ENCODE data around the gene BRD4. TPM values are rescaled to one million over a fixed set of nuclear protein-coding genes. Genes with fewer than 3 reads are reported as not detected.

BRD4 gene
- total and polyA plus RNA-seq, 2 of the 13 experiments (the other 11 are each of a cell fraction or from before 2014, with no cell fraction given), result 10.5 to 11.4 TPM

DNA sequence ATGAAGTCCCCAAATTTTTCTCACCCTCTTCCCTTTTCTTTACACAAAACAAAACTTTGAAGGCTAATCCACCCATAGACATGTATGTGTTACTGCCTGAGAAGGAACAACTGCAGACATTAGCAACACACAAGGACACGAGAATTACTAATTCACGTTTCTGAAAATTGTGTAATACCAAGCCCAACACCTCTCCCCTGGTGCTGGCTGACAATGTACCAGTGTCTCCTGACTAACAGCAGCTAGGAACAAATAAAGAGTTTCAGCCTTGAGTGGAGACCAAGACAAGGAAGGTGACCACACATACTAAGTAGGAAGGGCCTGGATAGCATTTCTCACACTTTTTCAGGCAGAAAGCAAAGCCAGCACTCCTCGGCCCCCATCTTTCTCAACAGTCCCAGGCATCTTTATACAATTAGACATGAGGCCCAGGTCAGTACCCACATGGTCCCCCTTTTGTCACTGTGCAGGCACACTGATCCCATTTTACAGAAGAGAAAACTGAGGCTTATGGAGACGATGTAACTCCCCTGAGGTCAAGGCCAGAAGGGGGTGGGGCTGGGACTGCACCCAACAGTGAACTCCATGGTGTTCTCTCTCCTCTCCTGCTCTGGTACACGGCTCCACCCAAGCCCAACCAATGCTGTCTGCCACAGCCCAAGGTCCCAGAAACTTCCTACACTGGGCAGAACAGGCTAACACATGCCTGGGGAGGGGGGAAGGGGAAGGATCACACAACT, 8.7 kb downstream of the BRD4 start (continued):
- TF ChIP-seq, protein P1, sequence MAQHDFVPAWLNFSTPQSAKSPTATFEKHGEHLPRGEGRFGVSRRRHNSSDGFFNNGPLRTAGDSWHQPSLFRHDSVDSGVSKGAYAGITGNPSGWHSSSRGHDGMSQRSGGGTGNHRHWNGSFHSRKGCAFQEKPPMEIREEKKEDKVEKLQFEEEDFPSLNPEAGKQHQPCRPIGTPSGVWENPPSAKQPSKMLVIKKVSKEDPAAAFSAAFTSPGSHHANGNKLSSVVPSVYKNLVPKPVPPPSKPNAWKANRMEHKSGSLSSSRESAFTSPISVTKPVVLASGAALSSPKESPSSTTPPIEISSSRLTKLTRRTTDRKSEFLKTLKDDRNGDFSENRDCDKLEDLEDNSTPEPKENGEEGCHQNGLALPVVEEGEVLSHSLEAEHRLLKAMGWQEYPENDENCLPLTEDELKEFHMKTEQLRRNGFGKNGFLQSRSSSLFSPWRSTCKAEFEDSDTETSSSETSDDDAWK (CRISPR knock-in tag; IDR thresholded peaks at IDR 0.05), result no peak
- TF ChIP-seq, protein P2, sequence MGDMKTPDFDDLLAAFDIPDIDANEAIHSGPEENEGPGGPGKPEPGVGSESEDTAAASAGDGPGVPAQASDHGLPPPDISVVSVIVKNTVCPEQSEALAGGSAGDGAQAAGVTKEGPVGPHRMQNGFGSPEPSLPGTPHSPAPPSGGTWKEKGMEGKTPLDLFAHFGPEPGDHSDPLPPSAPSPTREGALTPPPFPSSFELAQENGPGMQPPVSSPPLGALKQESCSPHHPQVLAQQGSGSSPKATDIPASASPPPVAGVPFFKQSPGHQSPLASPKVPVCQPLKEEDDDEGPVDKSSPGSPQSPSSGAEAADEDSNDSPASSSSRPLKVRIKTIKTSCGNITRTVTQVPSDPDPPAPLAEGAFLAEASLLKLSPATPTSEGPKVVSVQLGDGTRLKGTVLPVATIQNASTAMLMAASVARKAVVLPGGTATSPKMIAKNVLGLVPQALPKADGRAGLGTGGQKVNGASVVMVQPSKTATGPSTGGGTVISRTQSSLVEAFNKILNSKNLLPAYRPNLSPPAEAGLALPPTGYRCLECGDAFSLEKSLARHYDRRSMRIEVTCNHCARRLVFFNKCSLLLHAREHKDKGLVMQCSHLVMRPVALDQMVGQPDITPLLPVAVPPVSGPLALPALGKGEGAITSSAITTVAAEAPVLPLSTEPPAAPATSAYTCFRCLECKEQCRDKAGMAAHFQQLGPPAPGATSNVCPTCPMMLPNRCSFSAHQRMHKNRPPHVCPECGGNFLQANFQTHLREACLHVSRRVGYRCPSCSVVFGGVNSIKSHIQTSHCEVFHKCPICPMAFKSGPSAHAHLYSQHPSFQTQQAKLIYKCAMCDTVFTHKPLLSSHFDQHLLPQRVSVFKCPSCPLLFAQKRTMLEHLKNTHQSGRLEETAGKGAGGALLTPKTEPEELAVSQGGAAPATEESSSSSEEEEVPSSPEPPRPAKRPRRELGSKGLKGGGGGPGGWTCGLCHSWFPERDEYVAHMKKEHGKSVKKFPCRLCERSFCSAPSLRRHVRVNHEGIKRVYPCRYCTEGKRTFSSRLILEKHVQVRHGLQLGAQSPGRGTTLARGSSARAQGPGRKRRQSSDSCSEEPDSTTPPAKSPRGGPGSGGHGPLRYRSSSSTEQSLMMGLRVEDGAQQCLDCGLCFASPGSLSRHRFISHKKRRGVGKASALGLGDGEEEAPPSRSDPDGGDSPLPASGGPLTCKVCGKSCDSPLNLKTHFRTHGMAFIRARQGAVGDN (CRISPR knock-in tag; IDR thresholded peaks at IDR 0.05), result no peak
- no peak for TF ChIP-seq ZNF260 (CRISPR knock-in tag; IDR thresholded peaks at IDR 0.05; ENCODE audit: borderline replicate concordance, low read depth)
- no peak for TF ChIP-seq MIER3 (CRISPR knock-in tag; IDR thresholded peaks at IDR 0.05; ENCODE audit: borderline replicate concordance)
- TF ChIP-seq ZBTB42 (CRISPR knock-in tag; IDR thresholded peaks at IDR 0.05), result no peak
- no peak for TF ChIP-seq EED (CRISPR knock-in tag; IDR thresholded peaks at IDR 0.05)
- no peak for TF ChIP-seq KDM2A (CRISPR knock-in tag; IDR thresholded peaks at IDR 0.05; ENCODE audit: borderline replicate concordance, low read depth)
- no peak for TF ChIP-seq FIP1L1 (IDR thresholded peaks at IDR 0.05; ENCODE audit: borderline replicate concordance, insufficient read depth, low read depth, low read length)
- no peak for TF ChIP-seq ZNF607 (CRISPR knock-in tag; IDR thresholded peaks at IDR 0.05; ENCODE audit: borderline replicate concordance)
- no peak for TF ChIP-seq DPF2 (CRISPR knock-in tag; IDR thresholded peaks at IDR 0.05; ENCODE audit: borderline replicate concordance, low read depth)
- no peak for TF ChIP-seq ZNF460 (CRISPR knock-in tag; IDR thresholded peaks at IDR 0.05; ENCODE audit: borderline replicate concordance)
- TF ChIP-seq ZNF501 (CRISPR knock-in tag; IDR thresholded peaks at IDR 0.05), result no peak
- no peak for TF ChIP-seq CAMTA2 (CRISPR knock-in tag; IDR thresholded peaks at IDR 0.05; ENCODE audit: borderline replicate concordance)
- no peak for TF ChIP-seq ZNF644 (CRISPR knock-in tag; IDR thresholded peaks at IDR 0.05; ENCODE audit: low read depth)
- TF ChIP-seq, protein P3, sequence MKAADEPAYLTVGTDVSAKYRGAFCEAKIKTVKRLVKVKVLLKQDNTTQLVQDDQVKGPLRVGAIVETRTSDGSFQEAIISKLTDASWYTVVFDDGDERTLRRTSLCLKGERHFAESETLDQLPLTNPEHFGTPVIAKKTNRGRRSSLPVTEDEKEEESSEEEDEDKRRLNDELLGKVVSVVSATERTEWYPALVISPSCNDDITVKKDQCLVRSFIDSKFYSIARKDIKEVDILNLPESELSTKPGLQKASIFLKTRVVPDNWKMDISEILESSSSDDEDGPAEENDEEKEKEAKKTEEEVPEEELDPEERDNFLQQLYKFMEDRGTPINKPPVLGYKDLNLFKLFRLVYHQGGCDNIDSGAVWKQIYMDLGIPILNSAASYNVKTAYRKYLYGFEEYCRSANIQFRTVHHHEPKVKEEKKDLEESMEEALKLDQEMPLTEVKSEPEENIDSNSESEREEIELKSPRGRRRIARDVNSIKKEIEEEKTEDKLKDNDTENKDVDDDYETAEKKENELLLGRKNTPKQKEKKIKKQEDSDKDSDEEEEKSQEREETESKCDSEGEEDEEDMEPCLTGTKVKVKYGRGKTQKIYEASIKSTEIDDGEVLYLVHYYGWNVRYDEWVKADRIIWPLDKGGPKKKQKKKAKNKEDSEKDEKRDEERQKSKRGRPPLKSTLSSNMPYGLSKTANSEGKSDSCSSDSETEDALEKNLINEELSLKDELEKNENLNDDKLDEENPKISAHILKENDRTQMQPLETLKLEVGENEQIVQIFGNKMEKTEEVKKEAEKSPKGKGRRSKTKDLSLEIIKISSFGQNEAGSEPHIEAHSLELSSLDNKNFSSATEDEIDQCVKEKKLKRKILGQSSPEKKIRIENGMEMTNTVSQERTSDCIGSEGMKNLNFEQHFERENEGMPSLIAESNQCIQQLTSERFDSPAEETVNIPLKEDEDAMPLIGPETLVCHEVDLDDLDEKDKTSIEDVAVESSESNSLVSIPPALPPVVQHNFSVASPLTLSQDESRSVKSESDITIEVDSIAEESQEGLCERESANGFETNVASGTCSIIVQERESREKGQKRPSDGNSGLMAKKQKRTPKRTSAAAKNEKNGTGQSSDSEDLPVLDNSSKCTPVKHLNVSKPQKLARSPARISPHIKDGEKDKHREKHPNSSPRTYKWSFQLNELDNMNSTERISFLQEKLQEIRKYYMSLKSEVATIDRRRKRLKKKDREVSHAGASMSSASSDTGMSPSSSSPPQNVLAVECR (CRISPR knock-in tag; IDR thresholded peaks at IDR 0.05; ENCODE audit: borderline replicate concordance), result peak; percentile 21; the same call in 1 of the 2 replicates
- TF ChIP-seq ISX (CRISPR knock-in tag; conservative IDR thresholded peaks at IDR 0.05), result no peak
- TF ChIP-seq TAF1 (CRISPR knock-in tag; IDR thresholded peaks at IDR 0.05), result no peak
- no peak for TF ChIP-seq IRX3 (CRISPR knock-in tag; IDR thresholded peaks at IDR 0.05; ENCODE audit: borderline replicate concordance, low read depth)
- TF ChIP-seq ZNF296 (CRISPR knock-in tag; conservative IDR thresholded peaks at IDR 0.05), result no peak
- TF ChIP-seq SOX5 (CRISPR knock-in tag; IDR thresholded peaks at IDR 0.05; ENCODE audit: borderline replicate concordance), result peak; percentile 43; the same call in 1 of the 2 replicates
